Activated CD4-positive, alpha-beta T cell treated with anti-CD3 and anti-CD28 coated beads for 1 hour (primary cell): Measurements from ENCODE around the gene TRMT2A.

Experiments
- DNase-seq: peaks from one replicate; pipeline ENCODE4 v3.0.0-alpha.2; 2020

The TRMT2A gene

GRCh38 chr22:20105456-20106204 lies 11.4 kb downstream of the TRMT2A start:
- no peak for DNase-seq

- DNase-seq: no peak
Observed at GRCh38 chr22:20102203-20102780, 14.7 kb downstream of the TRMT2A start.

GRCh38 chr22:20101638-20102037 lies 15.4 kb downstream of the TRMT2A start:
- DNase-seq: no peak

DNA sequence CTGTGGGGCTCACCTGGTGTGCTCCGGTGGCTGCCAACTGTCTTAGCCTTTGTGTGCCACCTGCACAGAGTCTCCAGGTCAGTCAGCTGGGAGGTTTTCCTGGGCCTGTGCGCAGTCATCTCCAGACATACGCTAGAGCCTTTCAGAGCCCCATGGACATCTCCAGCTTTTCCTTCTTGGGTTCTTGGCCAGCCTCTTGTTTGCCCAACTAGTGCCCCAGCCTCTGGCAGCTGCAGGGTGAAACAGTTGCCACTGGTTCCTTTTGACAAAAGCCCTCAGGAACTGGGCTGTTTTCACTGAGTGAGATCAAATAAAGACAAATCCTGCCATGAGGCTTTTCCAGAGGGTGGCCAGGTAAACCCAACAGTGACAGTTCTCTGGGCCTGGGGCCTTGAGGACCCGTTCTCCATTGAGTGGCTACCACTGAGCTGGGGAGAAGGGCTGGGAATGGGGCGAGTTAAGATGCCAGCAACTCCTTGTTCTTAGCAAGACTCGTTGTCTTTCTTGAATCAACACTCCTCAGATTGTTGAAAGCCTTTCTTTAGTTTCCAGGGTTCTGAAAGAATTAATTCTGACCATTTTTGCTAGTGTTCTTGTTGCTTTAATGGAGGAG lies 17.8 kb downstream of the TRMT2A start:
- no peak for DNase-seq

DNA sequence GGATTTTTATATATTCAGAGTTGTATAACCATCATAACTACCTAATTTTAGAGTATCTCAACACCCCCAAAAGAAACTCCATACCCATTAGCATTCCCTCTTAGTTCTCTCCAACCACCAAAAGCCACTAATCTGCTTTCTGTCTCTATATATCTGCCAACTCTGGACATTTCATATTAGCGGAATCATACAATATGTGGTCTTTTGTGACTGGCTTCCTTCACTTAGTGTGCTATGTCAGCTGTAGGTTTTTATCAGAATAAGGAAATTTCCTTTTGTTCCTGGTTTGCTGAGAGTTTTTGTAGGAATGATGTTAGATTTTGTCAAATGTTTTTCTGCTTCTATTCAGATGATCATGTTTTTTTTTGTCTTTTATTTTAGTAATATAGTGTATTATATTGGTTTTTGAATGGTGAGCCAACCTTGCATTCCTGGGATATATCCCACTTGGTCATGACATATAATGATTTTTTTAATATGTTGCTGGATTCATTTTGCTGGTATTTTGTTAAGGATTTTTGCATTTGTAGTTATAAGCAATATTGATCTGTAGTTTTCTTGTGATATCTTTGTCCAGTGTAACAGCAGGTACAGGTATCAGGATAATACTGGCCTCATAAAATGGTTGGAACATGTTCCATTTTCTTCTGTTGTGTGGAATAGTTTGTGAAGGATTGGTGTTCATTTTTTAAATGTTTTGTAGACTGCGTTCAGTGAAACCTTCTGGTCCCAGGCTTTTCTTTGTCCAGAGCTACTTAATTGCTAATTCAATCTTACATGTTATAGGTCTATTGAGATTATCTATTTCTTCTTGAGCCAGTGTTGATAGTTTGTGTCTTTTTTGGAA lies 20.2 kb downstream of the TRMT2A start:
- DNase-seq: no peak

GRCh38 chr22:20095521-20095920 lies 21.5 kb downstream of the TRMT2A start:
- DNase-seq: no peak

DNA sequence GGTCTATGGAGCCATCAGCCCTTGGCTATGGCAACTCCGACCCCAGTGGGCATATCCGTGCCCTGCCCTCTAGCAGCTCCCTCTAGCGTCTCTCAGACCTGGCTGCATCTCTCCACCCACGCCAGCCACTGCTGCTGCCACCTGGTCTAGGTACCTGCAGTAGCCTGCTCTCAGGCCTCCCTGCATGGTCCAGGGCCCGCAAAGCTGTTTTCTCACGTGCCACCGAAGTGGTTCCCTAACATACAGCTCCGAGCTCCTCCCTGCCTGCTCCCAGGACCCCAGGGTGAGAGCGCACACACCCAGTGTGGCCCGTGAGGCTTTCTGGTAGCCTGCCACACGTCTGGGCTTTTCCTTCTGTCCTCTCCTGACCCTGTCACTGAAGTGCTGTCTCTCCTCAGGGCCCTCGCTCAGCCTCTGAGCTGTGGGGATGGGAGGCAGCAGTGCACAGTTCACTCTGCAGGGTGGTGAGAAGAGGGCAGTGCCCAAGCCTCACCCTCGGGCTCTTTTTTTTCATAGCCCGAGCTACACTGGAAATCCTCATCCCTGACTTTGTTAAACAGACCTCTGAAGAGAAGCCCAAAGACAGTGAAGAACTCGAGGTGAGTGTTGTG lies 22.7 kb downstream of the TRMT2A start:
- DNase-seq: no peak

GRCh38 chr22:20093418-20094196 lies 23.4 kb downstream of the TRMT2A start:
- DNase-seq: no peak

GRCh38 chr22:20092477-20092854 lies 24.6 kb downstream of the TRMT2A start:
- DNase-seq: no peak

GRCh38 chr22:20091690-20092476 lies 25.1 kb downstream of the TRMT2A start:
- DNase-seq: no peak

DNA sequence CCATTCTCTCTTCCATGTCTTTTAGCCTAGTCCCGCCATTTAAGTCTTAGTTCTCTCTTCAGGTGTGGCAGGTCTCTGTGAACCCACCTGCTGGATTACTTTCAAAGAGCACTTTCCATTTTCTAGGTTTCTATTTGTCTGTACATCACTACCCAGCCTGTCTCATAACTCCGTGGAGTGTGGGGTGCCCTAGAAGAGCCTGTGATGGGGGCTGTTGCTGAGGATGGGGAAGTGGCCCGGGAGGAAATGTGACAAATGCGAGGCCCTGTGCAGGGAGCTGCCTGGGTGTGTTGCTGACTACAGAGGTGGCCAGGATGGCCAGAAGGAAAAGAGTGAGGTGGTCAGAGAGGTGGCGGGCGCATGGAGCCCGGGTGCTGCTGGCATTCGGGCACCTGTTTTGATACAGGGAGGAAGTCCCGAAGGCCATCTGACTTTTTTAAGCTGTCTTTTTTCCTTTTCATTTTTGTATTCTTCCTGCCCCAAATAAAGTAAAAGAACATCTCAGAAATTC lies 26.2 kb downstream of the TRMT2A start:
- no peak for DNase-seq

GRCh38 chr22:20089977-20090729 lies 26.9 kb downstream of the TRMT2A start:
- DNase-seq: no peak

DNA sequence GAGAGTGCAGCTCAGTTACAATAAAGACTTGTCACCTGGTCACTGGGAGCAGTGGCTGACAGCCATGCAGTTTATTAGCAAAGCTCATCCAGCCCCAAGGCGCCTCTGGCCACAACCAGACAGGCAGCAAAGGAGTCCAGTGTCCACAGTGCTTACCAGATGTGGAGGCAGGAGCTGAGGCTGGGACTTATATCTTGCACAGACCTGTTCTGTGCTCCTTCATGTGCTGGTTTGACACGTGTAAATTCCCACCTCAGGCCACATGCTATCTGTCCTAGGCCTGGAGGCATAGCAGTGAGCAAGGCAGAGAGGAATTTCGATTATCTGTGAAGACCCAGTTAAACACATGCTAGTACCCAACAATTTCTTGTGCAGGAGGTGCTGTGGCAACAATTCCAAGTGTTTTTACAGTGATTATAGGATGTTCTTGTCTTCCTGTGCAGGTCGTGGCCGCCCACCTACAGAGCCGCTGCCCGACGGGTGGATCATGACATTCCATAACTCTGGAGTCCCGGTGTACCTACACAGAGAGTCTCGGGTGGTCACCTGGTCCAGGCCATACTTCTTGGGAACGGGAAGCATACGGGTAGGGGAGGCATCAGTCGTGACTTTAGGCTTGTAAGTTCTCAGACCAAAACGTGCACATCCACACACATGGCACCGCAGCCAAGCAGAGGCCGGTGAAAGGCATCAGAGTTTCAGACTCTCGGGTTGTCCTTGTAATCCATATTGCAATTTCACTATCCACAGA lies 27.6 kb downstream of the TRMT2A start:
- no peak for DNase-seq

GRCh38 chr22:20088263-20088648 lies 28.8 kb downstream of the TRMT2A start:
- DNase-seq: no peak

DNA sequence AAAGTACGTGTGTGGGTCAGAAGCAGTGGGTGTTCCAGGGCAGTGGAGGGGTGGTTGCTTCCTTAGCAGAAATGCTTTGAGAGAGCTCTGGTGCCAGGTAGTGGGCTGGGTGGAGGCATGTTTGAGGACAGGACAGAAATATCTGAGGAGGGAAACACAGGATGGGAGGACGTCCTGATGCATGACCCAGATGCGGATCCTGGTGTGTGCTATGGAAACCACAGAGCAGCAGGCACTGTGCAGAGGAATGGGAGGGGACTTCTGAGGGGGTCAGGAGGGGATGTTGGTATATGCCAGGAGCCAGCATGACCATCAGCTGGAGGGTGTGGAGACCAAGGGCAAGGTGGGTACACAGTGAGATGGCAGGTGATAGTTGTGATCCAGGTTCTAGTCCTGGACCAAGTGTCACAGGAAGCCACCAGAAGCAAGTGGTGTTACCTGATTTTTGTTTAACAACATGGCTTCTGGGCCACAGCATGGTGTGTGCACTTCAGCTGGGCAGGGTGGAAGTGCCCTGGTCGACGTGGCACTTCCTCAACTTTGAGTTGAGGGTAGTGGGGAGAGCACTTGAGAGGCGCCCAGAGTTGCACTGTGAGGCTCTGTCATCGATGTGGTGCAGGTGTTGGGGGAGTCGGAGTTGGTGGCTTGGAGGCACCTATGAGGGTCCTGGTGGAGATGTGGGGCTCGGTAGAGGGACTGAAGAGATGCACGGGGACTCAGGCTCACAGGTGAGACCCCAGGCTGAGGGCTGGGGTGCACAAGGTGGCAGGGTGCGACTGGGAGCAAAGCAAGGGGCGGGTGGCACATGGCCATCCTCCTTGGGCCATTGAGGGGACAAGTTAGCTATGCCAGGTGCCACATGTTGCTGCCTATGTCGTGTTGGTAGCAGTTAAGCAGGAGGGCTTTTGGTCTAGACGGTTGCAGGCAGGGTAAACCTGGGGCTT lies 29.4 kb downstream of the TRMT2A start:
- no peak for DNase-seq

DNA sequence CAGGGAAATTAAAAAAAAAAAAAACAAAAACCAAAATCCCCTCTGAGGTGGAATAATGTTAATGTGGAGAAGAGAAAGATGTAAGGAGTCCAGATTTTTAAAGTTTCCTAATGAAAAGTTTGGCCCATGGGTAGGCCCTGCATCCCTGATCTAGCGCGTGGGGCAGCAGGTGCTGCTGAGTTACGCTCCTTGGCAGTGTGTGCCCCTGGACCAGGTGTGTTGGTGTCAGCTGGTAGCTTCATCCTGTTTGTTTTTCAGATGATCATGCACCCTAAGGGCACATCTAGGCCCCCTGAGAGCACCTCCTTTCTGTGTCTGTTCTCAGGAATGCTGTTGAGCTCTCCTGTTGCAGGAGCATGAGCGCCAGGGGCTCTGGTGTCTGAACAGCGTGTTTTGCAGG lies 30.3 kb downstream of the TRMT2A start:
- no peak for DNase-seq

GRCh38 chr22:20086101-20086599 lies 30.9 kb downstream of the TRMT2A start:
- no peak for DNase-seq

DNA sequence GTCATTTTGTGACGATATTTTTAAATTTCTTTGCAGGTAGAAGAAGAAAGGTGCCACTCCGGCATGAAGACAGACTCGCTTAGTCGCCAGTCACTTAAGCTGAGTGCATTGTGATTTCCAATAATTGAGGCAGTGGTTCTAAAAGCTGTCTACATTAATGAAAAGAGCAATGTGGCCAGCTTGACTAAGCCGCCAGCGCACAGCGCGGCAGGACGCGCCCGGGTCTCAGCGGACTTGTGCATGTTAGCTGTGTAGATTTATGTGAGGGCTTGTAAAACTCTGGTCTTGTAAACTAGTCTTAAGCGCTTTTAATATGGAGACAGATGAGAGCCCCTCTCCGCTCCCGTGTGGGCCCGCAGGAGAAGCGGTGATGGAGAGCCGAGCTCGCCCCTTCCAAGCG lies 31.4 kb downstream of the TRMT2A start:
- DNase-seq: no peak
